Endothelial cell of umbilical vein (primary cell): ENCODE results near the gene MED28. TPM values are rescaled to one million over a fixed set of nuclear protein-coding genes. Genes with fewer than 3 reads are reported as not detected.

Experiments used
- BruUV-seq: library from RNA; stranded (reverse); fragments of 400-500 nt; replicated peaks from 2 replicates; lab custom pipeline; 2021; lab: Mats Ljungman, UMichigan
- CTCF ChIA-PET: fragments of 300-600, 350-600 bp; sonication (Branson Sonifier 250); formaldehyde crosslinking; loops from one replicate; lab custom pipeline; 2021; ENCODE audit warnings: antibody characterized with exemption, inconsistent platforms; lab: Charles Lee
- POLR2A ChIA-PET: fragments of 300-600, 350-600 bp; sonication (Branson Sonifier 250); formaldehyde crosslinking; loops from one replicate; lab custom pipeline; 2021; ENCODE audit warnings: antibody characterized with exemption, inconsistent platforms; lab: Charles Lee
- DNase-seq: peaks from one replicate; pipeline ENCODE4 v3.0.0-alpha.2; 2011; ENCODE audit warnings: low read depth, low spot score
- FAIRE-seq: peaks from 2 replicates; lab custom pipeline; 2011; peaks lifted over from hg19 to GRCh38; lab: Jason Lieb, UNC
- H2AFZ ChIP-seq: 2 replicates; pipeline ENCODE4 v1.6.0; 2012; ENCODE audit warnings: low read depth, low read length, control low read depth, inconsistent platforms
- H3K27ac ChIP-seq: 2 replicates; pipeline ENCODE4 v1.5.1; 2011; ENCODE audit warnings: low read depth, mild to moderate bottlenecking, control low read depth, low read length, moderate library complexity; ENCODE audit not compliant: insufficient read depth
- H3K27me3 ChIP-seq, 2 experiments: 2 replicates each; pipeline versions ENCODE4 v1.6.0 to v1.6.1; 2011; ENCODE audit warnings: low read length in 2 of 2, mixed read lengths in 1 of 2; ENCODE audit not compliant: control insufficient read depth in 2 of 2, insufficient read depth in 2 of 2
- H3K36me3 ChIP-seq, 2 experiments: 2 replicates in 1 of 2; 3 replicates in 1 of 2; pipeline ENCODE4 v1.5.1; 2011; ENCODE audit warnings: low read length in 2 of 2, mild to moderate bottlenecking in 1 of 2, moderate library complexity in 1 of 2; ENCODE audit not compliant: control insufficient read depth in 2 of 2, insufficient read depth in 2 of 2; ENCODE audit errors: extremely low read depth in 1 of 2
- H3K4me1 ChIP-seq: 3 replicates; pipeline ENCODE4 v1.5.1; 2011; ENCODE audit warnings: mild to moderate bottlenecking, low read length; ENCODE audit not compliant: control insufficient read depth, insufficient read depth; ENCODE audit errors: extremely low read depth
- H3K4me2 ChIP-seq: 2 replicates; pipeline ENCODE4 v1.6.1; 2011; ENCODE audit warnings: low read length, control low read depth, mixed read lengths; ENCODE audit not compliant: insufficient read depth
- H3K4me3 ChIP-seq, 3 experiments: fragments of 200-600 bp in 1 of 3; sonication (generic), shearing (Covaris generic) in 1 of 3; replicated peaks in 1 of 3; 2 replicates each; pipeline ENCODE4 v1.5.1; 2011 to 2016; ENCODE audit warnings: control low read depth in 3 of 3, low read length in 3 of 3, mild to moderate bottlenecking in 2 of 3, inconsistent platforms in 1 of 3, low read depth in 1 of 3, moderate library complexity in 1 of 3; ENCODE audit not compliant: insufficient read depth in 1 of 3
- H3K79me2 ChIP-seq: 2 replicates; pipeline ENCODE4 v1.6.0; 2012; ENCODE audit warnings: low read length, inconsistent platforms; ENCODE audit not compliant: control insufficient read depth, insufficient read depth
- H3K9ac ChIP-seq: replicated peaks from 2 replicates; pipeline ENCODE3; 2011; ENCODE audit warnings: low read length, control low read depth; ENCODE audit not compliant: insufficient read depth; ENCODE audit errors: extremely low read depth
- H3K9me1 ChIP-seq: replicated peaks from 3 replicates; pipeline ENCODE4 v1.6.0; 2011; ENCODE audit warnings: mild to moderate bottlenecking, low read length; ENCODE audit not compliant: control insufficient read depth, insufficient read depth; ENCODE audit errors: extremely low read depth
- H3K9me3 ChIP-seq: replicated peaks from 2 replicates; pipeline ENCODE4 v1.5.1; 2012; ENCODE audit warnings: low read length, inconsistent platforms; ENCODE audit not compliant: control insufficient read depth, insufficient read depth
- H4K20me1 ChIP-seq: replicated peaks from 2 replicates; pipeline ENCODE3; 2011; ENCODE audit warnings: mild to moderate bottlenecking, low read length; ENCODE audit not compliant: control insufficient read depth, insufficient read depth; ENCODE audit errors: extremely low read depth
- EZH2 ChIP-seq: IDR thresholded peaks from 2 replicates; pipeline ENCODE4 v1.6.1; 2012; ENCODE audit warnings: borderline replicate concordance, low read depth, mild to moderate bottlenecking, moderate library complexity, low read length, inconsistent platforms; ENCODE audit not compliant: severe bottlenecking
- FOS ChIP-seq: IDR thresholded peaks from 2 replicates; pipeline ENCODE4 v1.6.1; 2011; ENCODE audit warnings: mild to moderate bottlenecking, low read length, moderate library complexity, borderline replicate concordance; ENCODE audit not compliant: insufficient read depth
- GATA2 ChIP-seq: IDR thresholded peaks from 2 replicates; pipeline ENCODE4 v1.7.0; 2011; ENCODE audit warnings: low read depth, mild to moderate bottlenecking, moderate library complexity, mixed read lengths, low read length; ENCODE audit not compliant: insufficient read length, insufficient read depth
- JUN ChIP-seq: IDR thresholded peaks from 2 replicates; pipeline ENCODE4 v1.6.1; 2011; ENCODE audit warnings: borderline replicate concordance, low read depth; ENCODE audit not compliant: insufficient read length, insufficient read depth
- MYC ChIP-seq: IDR thresholded peaks from one replicate; pipeline ENCODE4 v1.6.1; 2011; ENCODE audit warnings: mild to moderate bottlenecking, low read depth, low read length
- POLR2A ChIP-seq: IDR thresholded peaks from 2 replicates; pipeline ENCODE4 v1.6.1; 2012; ENCODE audit warnings: low read depth, mild to moderate bottlenecking, control low read depth, low read length
- POLR2AphosphoS5 ChIP-seq: IDR thresholded peaks from 2 replicates; pipeline ENCODE4 v1.6.1; 2012; ENCODE audit warnings: low read depth, mild to moderate bottlenecking, control low read depth, low read length, moderate library complexity; ENCODE audit not compliant: insufficient read depth
- dilution Hi-C: fragments of 300-500 bp; cut with MboI; formaldehyde crosslinking; loops from one replicate; pipeline ENCODE4 v1.15.0; 2019; ENCODE audit warnings: low sequenced_read_pairs; ENCODE audit not compliant: extremely low pct_ligation_motif_present
- intact Hi-C: fragments of 100-400 bp; cut with micrococcal nuclease; formaldehyde crosslinking; loops from one replicate; pipeline ENCODE4 v1.10.0; 2022
- polyA plus RNA-seq, 4 experiments: library from polyadenylated mRNA; depleted of rRNA in 3 of 4; stranded (reverse) in 3 of 4; unstranded in 1 of 4; fragments of >200 nt; gene quantifications; 2 replicates each; pipeline versions ENCODE4 v1.2.1 to v1.2.3, GENCODE V29; 2011 to 2012; ENCODE audit warnings: missing spikeins in 1 of 4
- total RNA-seq: library from RNA; stranded (reverse); gene quantifications from 2 replicates; pipeline ENCODE4 v1.2.3, GENCODE V29; 2021
- TF ChIP-seq, protein P1 (sequence below), 2 donors: IDR thresholded peaks; 1 replicate in 1 of 2; 2 replicates in 1 of 2; pipeline ENCODE4 v1.5.1; 2011; ENCODE audit warnings: low read length in 2 of 2, mild to moderate bottlenecking in 2 of 2, moderate library complexity in 2 of 2, control low read depth in 1 of 2, inconsistent platforms in 1 of 2, low read depth in 1 of 2; ENCODE audit not compliant: insufficient read depth in 1 of 2; ENCODE audit errors: extremely low read depth in 1 of 2
- TF ChIP-seq, protein P2 (sequence below): IDR thresholded peaks from 2 replicates; pipeline ENCODE4 v1.6.1; 2011; ENCODE audit not compliant: insufficient read depth, insufficient read length

Gene MED28
- total and polyA plus RNA-seq, 2 donors (not counting 3 experiments of a cell fraction or from before 2014, with no cell fraction given): 10.0 to 49.1 TPM

GRCh38 chr4:17646693-17647092 is 32.3 kb downstream of the MED28 start:
- Histone ChIP-seq H3K27ac (no peak overlapping the region), H3K4me2 (no peak overlapping the region), H3K36me3 (no peaks in the 10 kb centered on the region), H3K27me3 (no peaks in the 10 kb centered on the region), H3K9me3 (no peaks in the 10 kb centered on the region), H3K9me1 (no peaks in the 10 kb centered on the region), H4K20me1 (no peaks in the 10 kb centered on the region), H3K4me3 (no peak overlapping the region), H2AFZ (no peak overlapping the region), H3K79me2 (no peaks in the 10 kb centered on the region), H3K4me1 (no peaks in the 10 kb centered on the region), H3K9ac (no peak overlapping the region)
- POLR2A ChIA-PET: no interaction called here
- no peak for DNase-seq
- CTCF ChIA-PET: interaction anchor here (1.4 kb wide), 1 partner anchor 98 kb away, joined by 5 read pairs; no protein-coding TSS in a partner anchor
- TF ChIP-seq FOS (no peak), POLR2AphosphoS5 (no peak), EZH2 (no peak)
- no peak for FAIRE-seq
- dilution Hi-C loops: no loop called here
- BruUV-seq: no TSS peak
- intact Hi-C loops: no loop called here

- CTCF ChIA-PET: interaction anchor here (0.9 to 1.4 kb wide), 2 partner anchors 10 to 98 kb away, joined by 3 to 5 read pairs; no protein-coding TSS in a partner anchor
- H3K27ac ChIP-seq: no peak overlapping the region
- dilution Hi-C loops: no loop called here
Measured at GRCh38 chr4:17647176-17647806, 32.9 kb downstream of the MED28 start.

More at GRCh38 chr4:17647176-17647806, 32.9 kb downstream of the MED28 start:
- DNase-seq (no peak), FAIRE-seq (no peak)
- H3K79me2 ChIP-seq: no peaks in the 10 kb centered on the region
- no peak overlapping the region for H3K9ac ChIP-seq
- no peak overlapping the region for H2AFZ ChIP-seq
- H4K20me1 ChIP-seq: no peaks in the 10 kb centered on the region
- no peaks in the 10 kb centered on the region for H3K9me3 ChIP-seq
- H3K9me1 ChIP-seq: no peaks in the 10 kb centered on the region
- H3K36me3 ChIP-seq: no peaks in the 10 kb centered on the region
- no peaks in the 10 kb centered on the region for H3K4me1 ChIP-seq
- no TSS peak for BruUV-seq
- TF ChIP-seq EZH2 (no peak), JUN (no peak), FOS (no peak), POLR2AphosphoS5 (no peak), POLR2A (no peak), MYC (no peak), GATA2 (no peak)
- TF ChIP-seq, protein P1, sequence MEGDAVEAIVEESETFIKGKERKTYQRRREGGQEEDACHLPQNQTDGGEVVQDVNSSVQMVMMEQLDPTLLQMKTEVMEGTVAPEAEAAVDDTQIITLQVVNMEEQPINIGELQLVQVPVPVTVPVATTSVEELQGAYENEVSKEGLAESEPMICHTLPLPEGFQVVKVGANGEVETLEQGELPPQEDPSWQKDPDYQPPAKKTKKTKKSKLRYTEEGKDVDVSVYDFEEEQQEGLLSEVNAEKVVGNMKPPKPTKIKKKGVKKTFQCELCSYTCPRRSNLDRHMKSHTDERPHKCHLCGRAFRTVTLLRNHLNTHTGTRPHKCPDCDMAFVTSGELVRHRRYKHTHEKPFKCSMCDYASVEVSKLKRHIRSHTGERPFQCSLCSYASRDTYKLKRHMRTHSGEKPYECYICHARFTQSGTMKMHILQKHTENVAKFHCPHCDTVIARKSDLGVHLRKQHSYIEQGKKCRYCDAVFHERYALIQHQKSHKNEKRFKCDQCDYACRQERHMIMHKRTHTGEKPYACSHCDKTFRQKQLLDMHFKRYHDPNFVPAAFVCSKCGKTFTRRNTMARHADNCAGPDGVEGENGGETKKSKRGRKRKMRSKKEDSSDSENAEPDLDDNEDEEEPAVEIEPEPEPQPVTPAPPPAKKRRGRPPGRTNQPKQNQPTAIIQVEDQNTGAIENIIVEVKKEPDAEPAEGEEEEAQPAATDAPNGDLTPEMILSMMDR (IDR thresholded peaks at IDR 0.05; ENCODE audit: extremely low read depth in 1 of 2, insufficient read depth in 1 of 2, low read depth in 1 of 2, low read length in 2 of 2): no peak
- TF ChIP-seq, protein P2, sequence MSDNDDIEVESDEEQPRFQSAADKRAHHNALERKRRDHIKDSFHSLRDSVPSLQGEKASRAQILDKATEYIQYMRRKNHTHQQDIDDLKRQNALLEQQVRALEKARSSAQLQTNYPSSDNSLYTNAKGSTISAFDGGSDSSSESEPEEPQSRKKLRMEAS: no peak
- intact Hi-C loops: no loop called here
- no peak overlapping the region for H3K4me2 ChIP-seq
- no peak overlapping the region for H3K4me3 ChIP-seq
- H3K27me3 ChIP-seq: no peaks in the 10 kb centered on the region
- POLR2A ChIA-PET: no interaction called here
